ENCODE data around the gene NXPE3.
A peak's percentile ranks its signal among the peaks of the same experiment; 100 is the strongest.

Gene NXPE3

DNA sequence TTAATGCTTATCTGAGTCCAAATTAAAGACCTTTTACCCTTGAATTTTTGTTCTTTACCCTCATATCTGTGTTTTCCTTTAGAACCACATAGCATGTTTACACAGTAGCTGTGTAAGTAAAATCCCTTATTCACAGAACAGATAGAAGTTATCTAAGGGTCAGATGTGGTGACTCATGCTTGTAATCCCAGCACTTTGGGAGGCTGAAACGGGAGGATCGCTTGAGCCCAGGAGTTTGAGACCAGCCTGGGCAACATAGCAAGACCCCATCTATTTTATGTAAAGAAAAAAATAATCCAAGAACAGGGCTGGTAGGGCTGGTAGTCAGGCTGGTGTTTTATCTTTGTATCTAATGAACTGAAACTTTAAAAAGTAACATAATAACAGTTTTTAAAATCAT is 23.2 kb downstream of the NXPE3 start:
- DNase-seq (ENCODE audit: low read depth in 3 of 3): no peak

DNA sequence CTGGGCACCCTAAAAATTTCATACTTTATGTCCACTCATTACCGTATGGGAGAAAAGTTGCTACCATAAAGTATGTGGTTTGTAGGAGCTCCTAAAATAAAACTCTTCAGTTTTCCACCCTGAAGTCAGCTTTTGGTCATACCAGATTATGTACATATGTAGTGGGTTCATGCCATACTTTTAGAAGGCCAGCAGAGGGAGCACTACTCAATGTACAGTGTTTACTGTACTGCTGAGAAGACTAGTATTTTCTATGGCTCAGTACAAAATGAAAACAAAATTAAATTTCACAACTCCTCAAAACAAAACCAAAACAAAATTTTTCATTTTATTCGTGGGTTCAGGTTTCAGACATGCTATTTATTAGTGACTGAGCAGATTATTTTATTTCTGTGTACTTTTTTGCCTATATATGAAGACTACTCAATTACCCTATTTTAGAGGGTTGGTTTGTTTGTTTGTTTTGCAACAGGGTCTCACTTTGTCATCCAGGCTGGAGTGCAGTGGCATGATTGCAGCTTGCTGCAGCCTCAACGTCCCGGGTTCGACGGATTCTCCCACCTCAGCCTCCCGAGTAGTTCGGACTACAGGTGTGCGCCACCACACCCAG is 24.3 kb downstream of the NXPE3 start:
- peak in 1 of 3 experiments; percentile 32 for DNase-seq (ENCODE audit: low read depth in 3 of 3)

DNA sequence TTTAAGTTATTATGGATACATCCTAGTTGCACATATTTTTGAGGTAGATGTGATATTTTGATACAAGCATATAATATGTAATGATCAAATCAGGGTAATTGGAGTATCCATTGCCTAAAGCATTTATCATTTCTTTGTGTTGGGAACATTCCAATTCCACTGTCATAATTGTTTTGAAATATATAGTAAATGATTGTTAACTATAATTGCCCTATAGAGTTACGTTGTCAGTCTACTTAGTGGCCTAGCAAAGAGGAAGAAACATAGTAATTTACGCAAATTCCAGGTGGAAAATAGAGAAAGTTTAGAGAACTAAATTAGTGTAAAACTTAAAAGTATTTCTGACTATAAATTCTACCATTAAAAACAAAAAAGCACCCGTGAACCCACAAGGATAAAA is 24.9 kb downstream of the NXPE3 start:
- DNase-seq (ENCODE audit: low read depth in 3 of 3): no peak

DNA sequence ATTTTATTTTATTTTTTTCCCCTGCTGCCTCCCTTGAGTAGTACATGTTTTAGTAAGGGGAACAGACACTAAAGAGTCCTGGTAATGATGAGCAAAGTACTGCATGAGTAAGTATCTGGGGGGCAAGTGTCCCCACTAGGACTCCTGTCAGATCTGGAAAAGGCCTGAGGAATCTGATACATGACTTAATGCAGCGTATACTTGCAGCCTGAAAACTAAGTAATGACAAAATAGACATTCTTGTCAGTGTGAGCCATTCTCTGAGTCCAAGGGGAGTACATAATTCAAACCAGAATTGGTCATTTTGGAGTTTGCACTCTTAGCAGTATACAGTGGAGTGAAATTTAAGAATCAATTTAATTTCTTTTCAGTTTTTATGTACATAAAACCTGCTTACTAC is 27.5 kb downstream of the NXPE3 start:
- no peak for DNase-seq (ENCODE audit: low read depth in 3 of 3)

DNA sequence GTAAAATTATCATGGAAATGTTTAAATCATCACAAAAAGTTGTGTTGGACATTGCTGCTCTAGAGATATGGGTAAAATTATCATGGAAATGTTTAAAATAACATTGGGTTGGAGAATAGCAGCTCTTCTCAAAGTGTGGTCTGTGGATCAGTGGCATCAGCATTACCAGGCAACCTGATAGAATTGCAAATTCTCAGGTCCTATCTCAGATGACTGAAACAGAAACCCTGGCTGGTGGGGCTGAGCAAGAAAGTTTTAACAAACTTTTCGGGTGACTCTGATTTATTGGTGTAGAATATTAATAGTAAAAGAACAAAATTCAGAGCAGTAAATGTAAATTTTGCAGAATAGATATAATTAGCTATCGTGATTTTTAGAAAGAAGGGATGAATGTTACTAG is 28.9 kb downstream of the NXPE3 start:
- no peak for DNase-seq (ENCODE audit: low read depth in 3 of 3)

DNA sequence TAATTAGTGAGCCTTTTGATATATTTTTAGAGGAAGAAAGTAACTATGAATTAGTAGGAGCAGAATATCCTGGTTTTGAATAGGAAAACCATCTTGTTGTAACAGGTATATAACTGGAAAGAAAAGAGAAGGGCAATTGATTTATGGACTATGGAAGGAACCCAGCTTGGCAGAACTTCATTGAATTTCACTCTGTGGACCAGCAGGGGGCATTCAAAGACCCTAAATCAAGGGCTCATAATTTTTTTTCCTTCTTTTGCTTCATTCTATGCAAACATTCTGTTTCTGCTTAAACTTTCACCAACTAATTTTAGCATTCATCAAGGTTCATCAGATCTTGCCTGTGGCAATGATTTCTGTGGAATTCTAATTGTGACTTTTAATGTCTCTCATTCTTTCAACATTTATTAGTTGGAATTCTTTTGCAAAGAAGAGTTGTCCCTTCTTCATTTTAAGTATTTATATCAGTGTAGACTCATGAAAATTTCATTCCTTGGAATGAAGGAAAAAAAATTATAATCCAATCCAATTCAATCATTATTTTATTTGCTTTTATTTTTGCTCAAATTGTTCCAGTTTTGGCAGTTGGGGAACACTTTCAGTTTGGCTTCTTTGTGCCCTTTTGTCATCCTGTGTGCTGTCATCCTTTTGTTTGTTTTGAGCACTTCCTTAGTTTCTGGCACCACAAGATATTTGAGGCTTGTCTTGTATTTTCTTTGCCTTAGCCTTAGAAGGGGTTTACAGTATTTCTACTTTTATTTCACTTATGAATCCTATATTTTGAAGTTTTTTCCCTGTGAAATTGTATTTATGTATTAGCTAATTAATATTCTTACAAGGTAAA is 30.4 kb downstream of the NXPE3 start:
- DNase-seq (ENCODE audit: low read depth in 3 of 3): no peak

DNA sequence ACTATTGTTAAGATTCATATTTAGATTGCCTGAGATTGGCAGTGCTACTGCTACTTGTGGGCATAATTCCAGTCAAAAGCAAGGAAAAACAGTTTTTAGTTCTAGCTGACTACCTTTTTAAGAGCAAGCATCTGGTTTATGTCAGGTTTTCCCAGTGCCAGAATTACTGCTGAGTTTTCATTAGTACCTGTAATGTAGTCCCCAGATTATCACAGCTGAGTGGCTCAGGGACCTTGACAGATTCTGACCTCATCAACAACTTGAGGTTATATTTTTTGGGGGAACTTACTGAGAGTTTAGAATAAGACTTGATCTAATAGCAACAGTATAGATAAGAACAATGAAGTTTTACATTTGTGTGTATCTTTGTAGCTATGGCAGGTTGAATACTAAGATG is 31.0 kb downstream of the NXPE3 start:
- DNase-seq (ENCODE audit: low read depth in 3 of 3): no peak

DNA sequence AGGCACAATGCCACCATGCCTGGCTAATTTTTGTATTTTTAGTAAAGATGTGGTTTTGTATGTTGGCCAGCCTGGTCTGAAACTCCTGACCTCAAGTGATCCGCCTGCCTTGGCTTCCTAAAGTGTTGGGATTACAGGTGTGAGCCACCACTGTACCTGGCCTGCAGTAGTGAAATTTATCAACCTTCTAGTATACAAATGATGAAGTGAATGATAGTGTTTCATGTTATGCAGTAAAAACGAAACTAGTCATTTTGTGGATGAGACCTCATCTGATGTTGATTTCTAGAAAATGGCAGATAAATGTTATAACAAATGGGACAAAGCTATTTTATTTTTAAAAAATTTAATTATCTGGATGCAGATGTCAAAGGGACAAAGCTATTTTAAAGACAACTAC is 32.9 kb downstream of the NXPE3 start:
- DNase-seq (ENCODE audit: low read depth in 3 of 3): no peak

DNA sequence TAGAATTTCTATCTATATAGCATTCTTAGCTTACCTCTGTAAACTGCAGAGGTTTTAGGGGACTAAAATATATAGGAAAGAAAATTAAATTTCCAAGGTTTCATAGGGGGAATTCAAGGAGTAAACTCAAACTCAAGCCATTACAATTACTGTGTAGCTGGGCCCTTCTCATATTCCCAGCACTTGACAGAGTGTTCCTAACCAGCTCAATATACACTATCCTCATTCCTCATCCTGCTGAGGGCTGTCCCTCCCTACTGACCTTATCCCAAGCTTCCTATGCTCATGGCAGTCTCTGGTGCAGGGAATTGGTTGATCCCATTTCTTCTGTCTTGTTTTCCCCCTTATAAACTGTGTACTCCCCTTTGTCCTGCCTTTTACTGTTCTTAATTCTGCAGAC is 33.9 kb downstream of the NXPE3 start:
- no peak for DNase-seq (ENCODE audit: low read depth in 3 of 3)

DNA sequence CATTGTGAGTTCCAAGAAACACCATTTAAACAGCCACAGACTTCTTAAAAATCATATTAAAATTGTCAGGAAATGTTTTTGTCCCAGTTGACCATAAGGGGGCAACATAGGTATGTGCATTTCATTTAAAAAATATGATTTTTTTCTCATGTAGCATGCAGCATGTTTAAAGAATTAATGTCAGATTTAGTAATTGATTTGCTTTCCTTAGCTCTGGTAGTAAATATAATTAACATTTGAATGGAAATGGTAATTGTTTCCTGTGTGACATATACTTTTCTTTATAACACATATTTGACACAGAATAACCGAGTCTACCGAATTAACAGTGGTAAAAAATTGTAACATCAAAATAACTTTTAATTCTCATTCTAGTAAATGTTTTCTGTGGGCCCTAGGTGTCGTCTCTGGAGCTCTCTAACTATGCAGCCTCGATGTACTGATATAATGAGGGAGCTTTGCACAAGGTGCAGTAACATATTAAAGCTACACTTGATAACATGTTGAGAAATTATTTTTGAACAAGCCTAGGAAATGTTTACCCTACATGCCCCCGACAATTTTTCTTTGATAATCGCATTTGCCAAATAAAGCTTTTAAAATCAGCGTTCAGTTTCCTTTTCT is 34.9 kb downstream of the NXPE3 start:
- DNase-seq (ENCODE audit: low read depth in 3 of 3): no peak

DNA sequence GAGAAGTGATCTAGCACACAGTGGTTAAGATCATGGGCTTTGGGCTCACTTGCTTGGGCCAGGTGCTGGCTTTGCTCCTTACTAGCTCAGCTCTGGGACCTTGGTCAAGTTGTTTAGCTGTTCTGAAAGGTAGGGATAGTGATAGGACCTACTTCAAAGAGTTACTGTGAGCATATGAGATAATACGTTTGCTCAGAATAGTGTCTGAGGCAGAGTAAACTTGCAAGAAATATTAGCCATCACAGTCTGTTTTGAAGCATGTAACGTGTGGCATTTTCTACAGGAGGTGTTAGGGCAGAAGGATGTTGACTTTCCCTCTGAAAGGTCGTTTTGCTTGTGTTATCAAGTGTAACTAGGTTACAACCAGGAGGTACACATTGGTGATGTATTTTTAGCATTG is 35.8 kb downstream of the NXPE3 start:
- DNase-seq (ENCODE audit: low read depth in 3 of 3): no peak

DNA sequence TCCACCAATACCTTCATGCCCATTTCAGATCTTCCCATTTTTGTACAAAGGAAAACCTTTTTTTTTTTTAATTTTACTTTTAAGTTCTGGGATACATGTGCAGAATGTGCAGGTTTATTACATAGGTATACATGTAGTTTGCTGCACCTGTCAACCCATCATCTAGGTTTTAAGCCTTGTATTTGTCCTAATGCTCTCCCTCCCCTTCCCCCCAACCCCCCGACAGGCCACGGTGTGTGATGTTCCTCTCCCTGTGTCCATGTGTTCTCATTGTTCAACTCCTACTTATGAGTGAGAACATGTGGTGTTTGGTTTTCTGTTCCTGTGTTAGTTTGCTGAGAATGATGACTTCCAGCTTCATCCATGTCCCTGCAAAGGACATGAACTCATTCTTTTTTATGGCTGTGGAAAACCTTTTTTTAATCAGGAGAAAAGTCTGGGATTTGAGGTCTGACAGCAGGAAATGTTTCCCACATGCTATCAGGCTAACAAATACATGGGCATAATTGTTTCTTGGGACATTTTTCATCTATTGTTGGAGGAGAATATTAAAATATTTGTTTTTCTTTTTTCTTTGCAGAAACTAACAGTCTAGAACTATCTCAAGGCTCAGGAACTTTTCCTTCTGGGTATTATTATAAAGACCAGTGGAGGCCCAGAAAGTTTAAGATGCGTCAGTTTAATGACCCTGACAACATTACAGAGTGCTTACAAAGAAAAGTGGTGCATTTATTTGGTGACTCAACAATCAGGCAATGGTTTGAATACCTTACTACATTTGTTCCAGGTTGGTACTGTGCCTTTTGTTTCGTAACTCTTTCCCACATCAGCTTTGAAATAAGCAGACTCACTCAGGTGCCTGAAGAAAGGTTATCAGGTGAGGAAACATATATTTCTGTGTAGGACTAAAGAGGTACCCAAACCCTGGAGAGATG is 37.5 kb downstream of the NXPE3 start:
- no peak for DNase-seq (ENCODE audit: low read depth in 3 of 3)

DNA sequence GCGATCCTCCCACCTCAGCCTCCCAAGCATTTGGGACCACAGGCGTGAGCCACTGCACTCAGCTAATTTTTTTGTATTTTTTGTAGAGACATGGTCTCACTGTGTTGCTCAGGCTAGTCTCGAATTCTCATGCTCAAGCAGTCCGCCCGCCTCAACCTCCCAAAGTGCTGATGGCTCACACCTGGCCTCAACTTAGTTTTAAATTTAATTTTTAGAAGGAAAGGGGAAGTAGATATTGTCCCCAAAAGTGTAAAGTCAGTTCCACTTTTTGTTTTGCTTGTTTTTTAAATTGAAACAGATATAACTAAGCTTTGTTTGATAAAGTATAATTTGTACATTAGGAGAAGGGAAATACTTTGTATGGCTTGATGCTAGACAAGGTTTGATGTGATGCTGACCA is 39.0 kb downstream of the NXPE3 start:
- DNase-seq (ENCODE audit: low read depth in 3 of 3): no peak

DNA sequence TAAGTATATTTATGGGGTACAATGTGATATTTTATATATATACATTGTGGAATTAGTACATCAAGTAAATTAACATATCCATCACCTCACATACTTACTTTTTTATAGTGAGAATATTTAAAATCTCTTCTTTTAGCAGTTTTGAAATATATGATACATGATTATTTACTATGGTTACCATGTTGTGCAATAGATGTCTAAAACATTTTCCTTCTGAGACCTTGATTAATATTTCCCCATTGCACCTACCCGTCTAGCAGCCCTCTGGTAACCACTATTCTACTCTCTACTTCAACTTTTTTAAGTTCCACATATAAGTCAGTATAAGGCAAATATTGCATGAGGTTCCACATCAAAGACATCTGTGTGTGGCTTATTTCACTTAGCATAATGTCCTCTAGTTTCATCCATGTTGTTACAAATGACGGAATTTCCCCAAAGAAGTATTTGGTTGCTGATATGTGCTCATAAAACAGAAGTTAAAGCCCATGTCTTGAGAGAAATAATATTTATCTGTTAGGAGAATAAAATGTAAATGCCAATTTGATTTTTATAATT is 40.7 kb downstream of the NXPE3 start:
- no peak for DNase-seq (ENCODE audit: low read depth in 3 of 3)

DNA sequence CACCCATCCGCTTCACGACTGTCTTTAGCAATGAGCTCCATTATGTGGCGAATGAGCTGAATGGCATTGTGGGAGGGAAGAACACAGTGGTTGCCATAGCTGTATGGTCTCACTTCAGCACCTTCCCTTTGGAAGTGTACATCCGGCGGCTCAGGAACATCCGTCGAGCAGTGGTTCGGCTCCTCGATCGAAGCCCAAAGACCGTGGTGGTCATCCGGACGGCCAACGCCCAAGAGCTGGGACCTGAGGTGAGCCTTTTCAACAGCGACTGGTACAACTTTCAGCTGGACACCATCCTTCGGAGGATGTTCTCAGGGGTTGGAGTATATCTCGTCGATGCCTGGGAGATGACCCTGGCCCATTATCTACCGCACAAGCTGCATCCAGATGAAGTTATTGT is 42.5 kb downstream of the NXPE3 start:
- DNase-seq (ENCODE audit: low read depth in 3 of 3): no peak

DNA sequence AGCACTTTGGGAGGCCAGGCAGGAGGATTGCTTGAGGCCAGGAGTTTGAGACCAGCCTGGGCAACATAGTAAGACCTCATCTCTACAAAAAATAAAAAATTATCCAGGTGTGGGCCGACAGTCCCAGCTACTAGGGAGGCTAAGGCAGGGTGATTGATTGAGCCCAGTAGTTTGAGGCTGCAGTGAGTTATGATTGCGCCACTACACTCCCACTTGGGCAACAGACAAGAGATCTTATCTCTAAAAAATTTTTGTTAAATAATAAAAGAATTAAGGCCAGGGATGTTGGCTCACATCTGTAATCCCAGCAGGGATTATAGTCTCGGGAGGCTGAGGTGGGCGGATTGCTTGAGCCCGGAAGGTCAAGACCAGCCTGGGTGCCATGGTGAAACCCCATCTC is 44.5 kb downstream of the NXPE3 start:
- DNase-seq (ENCODE audit: low read depth in 3 of 3): no peak

DNA sequence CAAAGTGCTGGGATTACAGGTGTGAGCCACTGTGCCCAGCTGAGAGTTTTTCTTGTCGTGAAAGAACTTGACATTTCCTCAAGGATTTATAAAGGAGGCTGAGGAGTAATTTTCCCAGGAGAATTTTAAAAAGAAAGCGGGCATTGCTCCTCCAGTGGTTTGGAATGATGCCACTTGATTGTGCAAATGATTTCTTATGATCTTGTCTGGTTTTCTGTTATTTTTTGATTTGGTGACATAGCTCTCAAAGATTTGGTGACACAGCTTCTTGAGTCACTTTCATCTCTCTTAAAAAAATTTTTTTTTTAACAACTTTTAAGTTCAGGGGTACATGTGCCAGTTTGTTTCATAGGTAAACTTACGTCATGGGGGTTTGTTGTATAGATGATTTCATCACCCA is 45.7 kb downstream of the NXPE3 start:
- DNase-seq (ENCODE audit: low read depth in 3 of 3): no peak

DNA sequence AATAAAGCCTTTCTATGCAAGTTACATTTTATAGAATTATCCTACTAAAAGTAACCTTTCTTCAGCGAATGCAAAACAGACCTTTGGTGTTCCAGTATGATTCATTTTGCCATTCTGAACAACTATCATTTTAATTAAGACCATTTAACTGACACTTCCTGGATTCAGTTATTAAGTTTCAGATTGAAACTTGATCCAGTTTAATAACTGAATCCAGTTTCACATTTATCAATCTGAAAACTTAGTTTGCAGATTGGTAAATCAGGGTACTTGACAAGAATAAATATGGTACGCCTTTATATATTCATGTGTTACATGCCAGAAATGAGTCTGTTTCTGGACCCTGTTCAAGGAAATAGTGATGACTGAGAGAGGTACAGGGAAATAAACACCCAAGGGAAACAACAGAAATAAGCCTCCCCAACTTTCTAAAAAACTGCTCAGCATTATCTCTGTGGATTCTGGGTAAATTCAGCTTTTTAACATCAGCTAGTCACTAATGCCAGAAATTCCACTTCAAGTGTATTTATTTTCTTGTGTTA is 47.0 kb downstream of the NXPE3 start:
- DNase-seq (ENCODE audit: low read depth in 3 of 3): no peak

DNA sequence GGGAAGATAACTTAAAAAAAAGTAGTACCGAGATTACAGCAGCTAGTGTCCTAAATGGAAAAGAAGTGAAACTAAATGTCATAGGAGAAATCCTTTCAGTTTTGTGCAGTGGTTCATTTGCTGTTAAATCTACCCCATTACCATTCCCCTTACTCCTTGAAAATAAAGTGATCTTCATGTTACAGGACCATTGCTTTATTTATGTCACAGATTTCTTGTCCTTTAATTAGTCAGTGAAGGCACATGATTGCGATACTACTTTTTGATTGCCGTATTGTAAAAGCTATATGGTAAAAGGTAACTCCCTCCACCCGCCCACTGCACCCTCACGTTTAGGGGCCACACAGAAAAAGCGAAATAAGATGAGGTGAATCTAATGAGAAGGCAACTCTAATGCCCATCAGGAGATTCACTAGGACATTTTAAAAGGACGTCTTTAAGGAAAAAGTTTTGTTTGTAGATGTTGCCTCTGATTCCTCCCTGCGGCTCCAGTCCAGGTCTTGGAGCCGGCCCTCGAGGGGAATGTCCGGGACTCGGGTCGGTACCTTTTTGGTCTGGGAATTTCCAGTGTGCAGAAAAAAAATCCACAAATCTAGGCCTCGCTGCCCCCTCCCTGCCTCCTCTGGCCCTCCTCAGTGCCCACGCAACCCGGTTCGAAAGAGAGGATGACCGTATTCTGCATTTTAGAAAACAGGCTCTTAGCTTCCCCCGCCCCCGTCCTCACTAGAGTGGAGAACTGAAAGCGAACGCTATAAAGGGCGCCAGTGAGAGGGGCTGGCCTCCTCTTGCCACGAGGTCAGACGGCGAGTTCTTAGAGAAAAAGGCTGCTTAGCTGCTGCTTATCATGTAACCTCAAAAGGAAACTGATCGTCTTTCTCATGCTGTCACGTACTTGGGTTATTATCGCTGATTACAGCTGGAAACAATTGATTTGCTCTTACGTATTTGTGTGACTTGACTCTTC is 48.5 kb downstream of the NXPE3 start:
- DNase-seq (ENCODE audit: low read depth in 3 of 3): peak; percentile 57 to 73 (median 69)

DNA sequence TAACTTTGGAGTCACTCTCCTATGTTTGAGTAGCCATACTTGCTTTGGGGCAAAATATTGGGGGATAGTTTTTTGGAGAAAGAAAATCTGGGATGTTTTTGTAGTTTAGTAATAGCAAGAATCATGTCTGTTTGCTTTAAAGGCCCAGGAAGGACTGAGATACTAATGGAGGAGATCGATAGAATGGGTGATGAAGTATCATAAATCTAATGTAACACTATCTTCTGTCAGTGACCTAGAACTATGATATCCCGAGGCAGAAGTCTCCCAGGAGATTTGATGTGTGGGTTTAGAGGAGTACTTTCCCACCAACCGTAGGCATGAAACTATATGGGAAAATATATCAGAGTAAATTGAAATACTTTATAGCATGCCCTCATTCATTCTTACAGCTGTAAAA is 49.3 kb downstream of the NXPE3 start:
- no peak for DNase-seq (ENCODE audit: low read depth in 3 of 3)

All from stimulated activated CD4-positive, alpha-beta T cell treated with anti-CD3 and anti-CD28 coated beads, TNF-alpha, amount 100 ng/mL, for 4 hours (primary cell).